GM21786 (cell line): ENCODE data around the gene ARRDC1.
"Not testable (repeated sequence)": the region's sequence is repeated elsewhere in the genome, so short reads cannot be mapped to it uniquely, and the experiment has no call there.

Experiments
- ATAC-seq: cut with Tn5 transposase; IDR thresholded peaks from one replicate; pipeline ENCODE4 v1.9.1; 2021; ENCODE audit not compliant: unreplicated experiment

Gene ARRDC1, protein sequence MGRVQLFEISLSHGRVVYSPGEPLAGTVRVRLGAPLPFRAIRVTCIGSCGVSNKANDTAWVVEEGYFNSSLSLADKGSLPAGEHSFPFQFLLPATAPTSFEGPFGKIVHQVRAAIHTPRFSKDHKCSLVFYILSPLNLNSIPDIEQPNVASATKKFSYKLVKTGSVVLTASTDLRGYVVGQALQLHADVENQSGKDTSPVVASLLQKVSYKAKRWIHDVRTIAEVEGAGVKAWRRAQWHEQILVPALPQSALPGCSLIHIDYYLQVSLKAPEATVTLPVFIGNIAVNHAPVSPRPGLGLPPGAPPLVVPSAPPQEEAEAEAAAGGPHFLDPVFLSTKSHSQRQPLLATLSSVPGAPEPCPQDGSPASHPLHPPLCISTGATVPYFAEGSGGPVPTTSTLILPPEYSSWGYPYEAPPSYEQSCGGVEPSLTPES

DNA sequence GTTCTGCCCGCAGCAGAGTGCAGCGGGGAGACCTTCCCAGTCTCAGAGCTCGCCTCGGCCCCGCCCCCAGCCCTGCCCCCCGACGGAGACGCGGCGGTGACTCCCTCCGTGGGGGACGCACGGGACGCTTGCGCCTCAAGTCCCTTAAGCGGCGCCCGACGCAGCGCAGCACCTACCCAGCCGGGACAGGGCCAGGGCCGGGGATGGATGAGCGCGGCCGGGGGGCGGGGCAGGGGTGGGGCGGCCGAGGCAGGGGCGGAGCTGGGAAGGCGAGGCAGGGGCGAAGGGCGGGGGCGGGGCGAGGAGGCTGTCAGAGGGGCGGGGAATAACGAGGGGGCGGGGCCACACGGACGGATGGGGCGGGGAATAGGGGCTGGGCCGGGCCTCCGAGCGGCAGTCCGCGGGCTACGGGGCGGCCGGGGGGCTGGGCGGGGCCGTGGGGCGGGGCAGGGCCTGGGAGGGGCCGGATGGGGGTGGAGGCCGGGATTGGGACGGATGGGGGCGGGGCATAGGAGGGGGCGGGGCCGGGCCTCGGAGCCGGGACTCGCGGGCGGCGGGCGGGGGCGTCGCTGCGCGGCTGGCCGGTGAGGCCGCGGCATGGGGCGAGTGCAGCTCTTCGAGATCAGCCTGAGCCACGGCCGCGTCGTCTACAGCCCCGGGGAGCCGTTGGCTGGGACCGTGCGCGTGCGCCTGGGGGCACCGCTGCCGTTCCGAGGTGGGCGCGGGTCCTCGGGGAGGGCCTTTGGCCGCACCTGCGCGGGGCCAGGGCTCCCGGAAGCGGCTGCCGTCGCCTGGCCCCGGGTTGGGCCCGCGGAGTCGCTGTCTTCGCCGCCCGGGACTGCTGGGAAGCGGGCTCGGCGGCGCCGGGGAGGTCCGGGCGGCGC is at the start of gene ARRDC1:
ARRDC1 (plus strand) TSS at position 566 of the 884 bp plus-strand sequence; CDS start at position 598, 32 bp downstream.
- peak; percentile 75 for ATAC-seq

DNA sequence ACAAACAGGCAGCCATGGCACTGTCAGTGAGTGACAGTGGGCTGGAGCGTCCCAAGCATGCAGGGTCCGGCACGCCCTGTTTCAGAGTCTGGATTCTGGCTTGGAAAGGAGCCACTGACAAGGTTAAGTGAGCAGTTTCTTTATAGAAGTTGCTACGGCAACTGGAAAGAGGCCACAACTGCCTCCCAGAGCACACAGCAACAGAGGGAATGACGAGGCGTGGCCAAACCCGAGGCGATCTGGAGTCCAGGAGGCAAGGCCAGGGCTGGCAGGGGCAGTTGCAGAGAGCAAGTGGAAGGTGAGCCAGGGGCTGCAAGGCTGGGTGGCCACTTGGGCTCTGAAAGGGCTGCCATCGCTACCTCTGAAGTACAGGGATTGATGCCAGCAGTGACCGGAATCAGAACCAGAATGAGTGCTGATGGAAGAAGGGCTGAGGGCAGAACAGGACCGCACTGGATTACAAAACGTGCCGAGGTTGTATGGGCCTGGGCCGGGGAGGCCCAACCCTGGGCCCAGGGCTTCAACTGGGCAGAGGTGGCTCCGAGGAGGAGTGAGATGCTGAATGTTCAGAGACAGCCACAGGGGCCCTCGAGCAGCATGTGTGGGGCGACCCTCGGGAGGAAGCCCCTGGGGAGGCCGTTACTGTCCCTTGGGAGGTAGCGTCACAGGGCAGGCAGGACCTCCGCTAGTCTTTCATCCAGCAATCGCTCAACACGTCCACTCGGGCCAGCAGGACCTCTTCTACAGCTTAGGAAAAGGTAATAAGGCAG is 49.2 kb upstream of the ARRDC1 start:
- no peak for ATAC-seq

DNA sequence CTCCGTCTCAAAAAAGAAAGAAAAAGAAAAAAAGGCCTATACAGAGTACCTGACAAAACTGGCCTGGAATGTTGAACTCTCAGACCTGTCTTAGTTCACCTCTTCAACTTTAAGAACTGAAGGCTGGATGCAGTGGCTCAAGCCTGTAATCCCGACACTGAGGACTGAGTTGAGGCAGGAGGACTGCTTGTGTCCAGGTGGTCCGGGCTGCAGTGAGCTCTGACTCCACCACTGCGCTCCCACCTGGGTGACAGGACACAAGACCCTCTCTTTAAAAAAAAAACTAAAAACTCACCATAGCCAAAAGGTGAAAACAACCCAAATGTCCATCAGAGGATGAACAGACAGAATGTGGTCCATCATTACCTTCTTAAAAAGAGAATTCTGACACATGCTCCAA is 47.4 kb upstream of the ARRDC1 start:
- ATAC-seq, result no peak

DNA sequence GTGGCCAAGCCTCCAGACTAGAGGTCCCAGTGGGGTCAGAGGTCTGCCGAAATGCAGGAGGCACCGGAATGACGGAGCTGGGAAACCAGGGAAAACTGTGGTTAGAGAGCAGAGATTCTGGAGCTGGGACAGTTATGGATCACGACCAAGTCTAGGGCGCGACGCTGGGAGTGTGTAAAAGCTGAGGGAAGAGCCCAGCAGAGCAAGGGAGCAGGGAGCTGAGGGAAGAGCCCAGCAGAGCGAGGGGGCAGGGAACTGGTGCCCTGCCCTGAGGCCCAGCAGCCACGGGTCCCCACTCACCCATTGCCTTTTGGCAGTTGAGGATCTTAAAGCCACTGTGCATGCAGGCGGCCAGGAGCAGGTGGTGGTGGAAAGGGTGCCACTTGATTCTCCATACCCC is 41.4 kb upstream of the ARRDC1 start:
- ATAC-seq, result no peak

DNA sequence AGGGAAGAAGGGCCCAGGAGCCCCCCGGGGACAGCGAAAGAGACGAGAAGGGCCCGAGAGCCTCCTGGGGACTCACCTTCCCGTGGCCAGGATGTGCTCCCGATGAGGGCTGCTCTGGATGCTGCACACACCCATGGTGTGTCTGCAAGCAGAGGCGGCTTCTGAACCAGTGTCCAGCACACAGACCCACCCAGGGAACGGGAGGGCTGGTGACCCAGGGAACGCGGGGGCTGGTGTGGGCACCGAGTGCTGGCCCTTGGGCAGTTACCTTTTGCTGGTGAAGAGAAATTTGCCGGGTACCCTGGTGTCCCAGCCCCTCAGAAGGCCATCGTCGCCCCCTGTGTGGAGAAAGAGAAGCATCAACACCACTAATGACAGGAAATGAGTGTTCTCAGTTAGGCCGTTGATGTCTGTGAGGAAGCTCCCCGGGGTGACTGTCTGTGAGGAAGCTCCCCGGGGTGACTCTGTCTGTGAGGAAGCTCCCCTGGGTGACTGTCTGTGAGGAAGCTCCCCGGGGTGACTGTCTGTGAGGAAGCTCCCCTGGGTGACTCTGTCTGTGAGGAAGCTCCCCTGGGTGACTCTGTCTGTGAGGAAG is 40.6 kb upstream of the ARRDC1 start:
- ATAC-seq, result no peak

DNA sequence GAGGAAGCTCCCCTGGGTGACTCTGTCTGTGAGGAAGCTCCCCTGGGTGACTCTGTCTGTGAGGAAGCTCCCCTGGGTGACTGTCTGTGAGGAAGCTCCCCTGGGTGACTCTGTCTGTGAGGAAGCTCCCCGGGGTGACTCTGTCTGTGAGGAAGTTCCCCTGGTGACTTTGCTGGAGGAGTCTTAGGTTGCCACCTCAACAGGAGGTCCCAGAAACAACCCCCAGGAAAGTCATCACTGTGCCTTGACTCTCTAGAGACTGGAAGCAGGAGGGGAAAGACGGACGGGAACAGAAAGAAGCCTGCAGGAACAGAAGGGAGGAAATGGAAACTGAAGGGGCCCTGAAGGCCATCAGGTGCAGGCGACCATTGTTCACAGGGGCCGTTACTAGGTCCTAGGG is 37.0 kb upstream of the ARRDC1 start:
- ATAC-seq, result not testable (repeated sequence)

DNA sequence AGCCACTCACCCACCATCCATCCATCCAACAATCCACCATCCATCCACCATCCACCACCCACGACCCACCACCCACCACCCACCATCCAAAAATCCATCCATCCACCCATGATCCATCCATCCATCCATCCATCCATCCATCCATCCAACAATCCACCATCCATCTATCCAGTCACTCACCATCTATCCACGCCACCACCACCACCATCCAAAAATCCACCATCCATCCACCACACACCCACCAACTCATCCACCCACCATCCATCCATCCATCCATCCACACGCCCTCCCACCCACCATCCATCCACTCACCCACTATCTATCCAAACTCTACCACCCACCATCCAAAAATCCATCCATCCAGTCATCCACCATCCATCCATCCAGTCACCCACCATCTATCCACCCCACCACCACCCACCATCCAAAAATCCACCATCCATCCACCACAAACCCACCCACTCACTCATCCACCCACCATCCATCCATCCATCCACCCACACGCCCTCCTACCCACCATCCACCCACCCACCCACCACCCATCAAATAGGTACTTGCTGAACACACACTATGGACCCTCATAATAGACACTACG is 35.8 kb upstream of the ARRDC1 start:
- no peak for ATAC-seq

DNA sequence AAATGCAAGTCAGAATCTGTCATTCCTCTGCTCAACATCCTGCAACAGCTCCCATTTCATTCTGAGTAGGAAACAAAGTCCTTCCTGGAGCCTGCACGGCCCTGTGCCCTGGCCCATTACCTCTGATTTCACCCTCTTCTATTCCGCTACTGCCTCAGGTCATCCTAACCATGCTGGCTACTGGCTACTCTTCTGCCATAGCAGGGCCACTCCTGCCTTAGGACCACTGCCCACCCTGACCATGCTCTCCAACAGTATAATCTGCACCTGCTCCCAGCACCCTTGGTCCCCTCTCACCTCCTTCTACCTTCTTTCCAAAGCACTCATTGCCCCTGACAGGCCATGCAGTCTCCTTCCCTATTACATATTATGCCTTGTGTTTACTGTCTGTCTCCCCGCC is 34.9 kb upstream of the ARRDC1 start:
- no peak for ATAC-seq

DNA sequence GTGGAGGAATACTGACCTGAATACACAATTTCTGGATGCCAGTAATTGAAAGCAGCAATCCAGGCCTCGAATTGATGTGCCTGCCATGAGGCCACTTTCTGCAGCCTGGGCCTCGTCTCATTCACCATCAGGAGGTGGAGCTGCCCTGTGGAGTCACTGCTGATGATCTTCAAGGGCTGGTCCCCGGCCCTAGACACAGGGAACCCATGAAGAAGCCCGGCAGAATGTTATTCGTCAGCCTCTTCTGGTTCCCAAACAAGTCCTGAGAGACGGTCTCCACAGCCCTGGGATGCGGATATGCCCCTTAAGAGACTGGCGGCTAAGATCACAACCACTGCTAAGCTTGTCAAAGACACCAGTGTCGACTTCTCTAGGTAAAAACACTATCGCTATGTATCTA is 31.3 kb upstream of the ARRDC1 start:
- ATAC-seq, result no peak

DNA sequence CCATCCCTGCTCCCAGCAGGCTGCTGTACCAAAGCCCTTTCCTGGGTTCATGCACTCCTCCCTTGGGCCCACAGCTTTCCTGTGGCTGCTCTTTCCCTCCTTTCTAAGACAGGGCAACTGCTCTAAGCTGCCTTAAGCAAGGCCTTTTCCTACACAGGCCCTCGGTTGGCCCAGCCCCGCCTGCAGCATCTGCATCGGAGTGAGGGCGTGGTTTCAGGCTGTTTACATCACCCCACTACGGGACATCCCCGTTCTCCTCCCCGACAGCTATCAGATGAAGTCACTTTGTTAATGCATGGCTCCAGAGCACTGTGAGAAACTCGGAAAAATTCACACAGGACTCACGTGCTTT is 30.1 kb upstream of the ARRDC1 start:
- ATAC-seq, result no peak

DNA sequence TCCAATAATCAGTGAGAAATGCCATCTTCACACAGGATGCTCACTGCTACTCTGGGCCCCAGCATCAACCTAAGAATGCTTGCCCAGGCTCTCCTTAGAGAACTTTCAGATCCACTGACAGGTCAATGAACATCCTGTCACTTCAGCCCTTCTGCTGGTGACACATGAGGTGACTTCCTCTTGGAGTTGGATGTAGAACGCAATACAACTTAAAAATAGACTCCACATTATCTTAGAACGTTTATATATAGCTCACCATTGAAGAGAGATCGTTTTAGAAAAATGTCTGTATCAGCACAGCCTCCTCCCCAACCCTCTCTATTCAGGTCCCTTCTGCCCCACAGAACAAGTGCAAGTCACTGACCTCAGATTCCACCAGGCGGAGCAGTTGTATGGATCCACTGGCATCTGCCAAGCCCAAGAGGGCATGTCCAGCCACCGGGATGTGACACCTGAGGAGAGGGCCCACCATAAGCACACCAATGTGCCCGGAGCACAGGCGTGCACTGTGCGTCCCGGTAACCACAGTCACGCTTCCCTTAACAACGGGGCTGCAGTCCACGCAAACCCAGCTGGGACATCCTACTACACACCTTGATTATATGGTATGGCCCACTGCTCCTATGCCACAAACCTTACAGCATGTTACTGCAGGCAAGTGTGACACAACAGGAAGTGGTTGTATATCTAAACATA is 29.6 kb upstream of the ARRDC1 start:
- no peak for ATAC-seq

DNA sequence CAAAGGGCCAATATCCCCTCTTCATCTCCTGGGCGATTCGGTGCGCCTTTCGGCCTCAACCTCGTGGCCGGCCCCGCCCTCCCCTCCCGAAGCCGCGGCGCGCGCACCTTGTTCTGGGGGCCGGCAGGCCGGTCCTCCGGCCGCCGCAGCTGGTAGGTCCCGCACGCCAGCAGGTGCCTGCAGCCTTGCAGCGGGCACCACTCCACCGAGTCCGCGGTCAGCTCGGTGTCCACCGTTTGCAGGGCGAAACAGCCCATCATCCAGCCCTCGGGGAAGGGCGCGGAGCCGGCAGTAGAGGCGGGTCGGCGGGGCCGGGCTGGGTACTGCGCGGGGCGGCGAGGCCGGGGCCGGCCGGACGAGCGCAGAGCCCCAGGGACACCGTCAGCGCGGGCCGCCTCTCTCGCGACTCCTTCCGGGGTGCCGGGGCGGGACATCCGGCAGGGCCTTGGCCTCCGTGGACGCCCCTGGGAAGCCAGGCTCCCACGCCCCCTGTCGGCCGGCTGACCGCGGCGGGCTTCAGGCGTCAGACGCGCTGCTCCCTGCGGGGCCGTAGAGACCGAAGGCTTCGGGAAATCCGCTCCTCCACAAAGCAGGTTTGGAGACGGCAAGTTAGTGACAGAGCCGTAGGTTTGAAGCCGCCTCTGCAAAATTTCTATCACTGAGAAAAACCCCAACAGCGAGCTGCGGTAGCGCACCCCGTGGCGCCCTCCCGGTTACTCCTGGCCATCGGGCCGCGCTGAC is 26.8 kb upstream of the ARRDC1 start, which contains the start of gene DPH7:
DPH7 (minus strand) TSS at position 408 of the 741 bp plus-strand sequence; CDS start at position 260, 148 bp downstream.
- ATAC-seq, result peak; percentile 79

DNA sequence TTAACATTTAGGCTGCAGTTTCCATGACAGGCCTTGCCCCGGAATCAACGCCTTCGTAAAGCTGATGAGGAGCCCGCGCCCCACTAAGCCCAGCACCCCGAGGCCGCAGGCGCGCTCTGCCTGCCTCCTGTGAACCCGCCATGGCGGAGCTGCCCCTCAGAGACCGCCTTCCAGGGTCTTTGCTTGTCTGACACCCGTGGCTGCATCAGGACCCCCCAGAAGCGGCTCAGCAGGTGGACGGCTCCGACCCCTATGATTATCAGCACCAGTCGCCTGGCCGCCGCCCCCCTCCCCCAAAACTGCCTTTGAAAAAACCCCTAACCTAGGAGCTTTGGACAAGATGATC is 26.3 kb upstream of the ARRDC1 start:
- ATAC-seq, result no peak

DNA sequence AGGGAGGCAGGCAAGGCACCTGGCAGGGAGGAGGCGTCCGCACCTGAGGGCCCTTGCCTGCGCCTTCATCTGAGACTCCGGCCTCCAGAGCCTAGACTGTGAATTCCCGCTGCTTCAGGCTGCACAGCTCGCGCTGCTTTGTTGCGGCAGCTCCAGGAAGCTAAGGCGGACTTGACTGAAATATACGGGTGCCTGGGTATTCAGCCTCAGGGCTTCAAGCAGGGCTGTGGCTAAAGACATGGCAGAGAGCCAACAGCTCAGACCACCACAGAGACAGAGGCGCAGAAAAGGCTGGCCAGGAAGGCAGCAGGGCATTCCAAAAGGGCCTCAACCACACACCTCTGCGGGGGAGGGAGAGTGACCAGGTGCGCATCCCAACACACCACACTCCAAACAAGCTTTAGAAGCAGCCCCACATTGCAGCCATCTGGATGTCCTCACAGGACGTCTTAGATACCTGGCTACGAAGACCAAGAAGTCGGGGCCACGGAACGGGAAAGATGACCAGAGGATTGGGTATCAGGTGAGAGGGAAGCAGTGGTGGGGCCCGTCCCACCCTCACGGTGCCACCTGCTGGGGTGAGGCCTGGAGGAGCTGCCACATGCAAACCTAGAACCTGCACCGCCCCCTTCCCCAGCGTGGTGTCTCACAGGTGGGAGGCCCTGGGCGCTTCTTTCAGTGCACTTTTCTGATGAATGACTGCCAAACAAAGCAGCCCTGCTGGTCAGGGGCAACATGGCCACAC is 25.1 kb upstream of the ARRDC1 start:
- no peak for ATAC-seq

DNA sequence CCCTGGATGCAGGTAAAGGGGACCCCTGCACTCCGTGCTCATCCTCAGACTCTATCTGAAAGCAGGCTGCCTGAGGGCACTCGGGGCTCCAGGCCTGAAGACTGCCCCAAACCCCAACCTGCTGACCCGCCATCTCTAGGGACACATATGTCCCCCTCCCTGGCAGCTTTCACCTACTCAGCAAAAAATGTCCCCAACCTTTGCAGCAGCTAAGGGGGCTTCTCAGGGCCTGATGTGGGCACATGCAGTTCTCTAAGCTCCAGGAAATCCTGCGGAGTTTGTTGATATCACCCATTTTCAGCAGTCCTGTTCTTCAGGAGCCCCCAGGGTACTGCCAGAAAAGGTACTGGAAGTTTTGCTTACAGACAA is 24.5 kb upstream of the ARRDC1 start:
- ATAC-seq, result no peak

DNA sequence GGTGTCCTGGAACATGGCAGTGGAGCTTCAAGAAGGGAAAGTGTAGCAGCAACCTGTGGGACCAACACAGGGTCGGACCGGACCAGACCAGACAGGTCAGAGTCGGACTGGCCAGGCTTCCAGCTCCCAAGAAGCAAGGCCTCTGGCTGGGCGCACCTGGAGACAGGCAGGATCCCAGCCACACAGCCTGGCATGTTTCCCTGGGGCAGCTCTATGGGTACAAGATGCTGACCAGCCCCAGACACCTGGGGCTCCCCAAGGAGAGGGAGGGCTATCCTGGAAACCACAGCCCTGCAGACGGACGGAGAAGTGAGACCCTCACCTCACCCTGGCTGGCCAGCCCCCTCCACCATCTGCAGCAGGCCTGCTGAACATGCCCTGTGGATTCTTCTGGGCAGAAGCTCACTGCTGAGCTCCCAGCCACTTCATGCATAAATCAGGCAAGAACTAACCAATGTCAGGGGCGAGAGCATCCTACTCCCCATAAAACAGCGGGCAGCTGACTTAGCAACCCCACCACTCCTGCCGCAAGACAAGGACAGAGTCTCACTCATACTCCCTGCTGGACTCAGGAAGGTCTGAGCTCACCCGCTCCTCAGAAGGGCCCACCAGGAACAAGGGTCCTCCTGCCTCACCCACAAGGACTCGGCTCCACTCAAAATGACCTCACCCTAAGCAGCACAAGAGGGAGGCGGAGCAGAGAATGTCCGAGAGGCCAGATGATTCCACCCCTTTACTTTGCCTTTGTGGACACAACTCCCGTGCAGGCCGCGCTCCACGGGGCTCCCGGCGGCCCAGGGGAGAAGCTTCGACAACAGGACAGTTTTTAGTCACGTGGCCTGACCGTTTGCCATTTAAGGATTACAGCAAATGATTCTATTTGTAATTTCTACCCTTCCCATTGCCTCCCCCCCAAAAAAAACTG is 23.9 kb upstream of the ARRDC1 start:
- no peak for ATAC-seq

DNA sequence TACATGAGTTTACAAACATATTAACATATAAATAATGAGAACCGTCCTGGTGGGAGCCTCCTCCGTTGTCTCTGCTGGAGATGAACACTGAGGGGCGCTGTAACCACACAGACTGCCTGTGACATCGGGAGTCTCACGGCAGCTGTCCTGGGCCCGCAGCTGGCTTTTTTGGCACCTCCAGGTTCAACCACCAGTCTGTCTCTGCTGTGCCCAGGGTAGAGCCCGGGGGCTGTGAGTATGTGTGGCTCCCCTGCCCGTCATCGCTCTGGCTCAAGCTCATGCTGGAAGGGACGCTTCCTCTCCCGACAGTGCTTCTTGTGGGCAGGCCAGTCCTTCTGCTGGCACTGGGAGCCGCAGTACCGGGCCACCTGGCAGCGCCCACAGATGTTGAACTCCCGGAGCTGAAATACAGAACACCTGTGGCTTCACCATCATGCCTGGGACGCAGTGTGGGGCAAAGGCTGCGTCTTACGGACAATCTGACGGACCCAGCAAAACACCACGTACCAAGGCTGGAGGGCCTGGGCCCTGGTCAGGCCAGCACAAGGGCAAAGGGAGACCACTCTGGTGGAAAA is 23.1 kb upstream of the ARRDC1 start:
- ATAC-seq, result no peak
